Epithelial cell of proximal tubule (primary cell): ENCODE measurements around the gene HNRNPM. TPM values are rescaled to one million over a fixed set of nuclear protein-coding genes. Genes with fewer than 3 reads are reported as not detected.

Experiments used
- DNase-seq: peaks from one replicate; pipeline ENCODE4 v3.0.0-alpha.2; 2011; ENCODE audit warnings: low read depth
- H3K4me3 ChIP-seq: 2 replicates; pipeline ENCODE4 v1.5.1; 2011; ENCODE audit warnings: low read depth, mild to moderate bottlenecking, low read length
- CTCF ChIP-seq: conservative IDR thresholded peaks from 2 replicates; pipeline ENCODE4 v1.5.1; 2012; ENCODE audit warnings: low read depth, mild to moderate bottlenecking, low read length
- total RNA-seq: library from RNA; depleted of rRNA; stranded (reverse); fragments of >200 nt; gene quantifications from 2 replicates; pipeline ENCODE4 v1.2.3, GENCODE V29; 2015

HNRNPM gene
- total RNA-seq, 1 donor from 2014 or later = 134 TPM

GRCh38 chr19:8466018-8466417 is 21.2 kb downstream of the HNRNPM start:
- no peak for TF ChIP-seq CTCF
- no peak for DNase-seq
- no peak overlapping the region for H3K4me3 ChIP-seq

- no peak for TF ChIP-seq CTCF
- no peak overlapping the region for H3K4me3 ChIP-seq
- no peak for DNase-seq
Observed at GRCh38 chr19:8468124-8468523, 23.3 kb downstream of the HNRNPM start.

GRCh38 chr19:8468761-8469373 is 24.1 kb downstream of the HNRNPM start:
- no peak for TF ChIP-seq CTCF
- DNase-seq = no peak
- no peak overlapping the region for H3K4me3 ChIP-seq

DNA sequence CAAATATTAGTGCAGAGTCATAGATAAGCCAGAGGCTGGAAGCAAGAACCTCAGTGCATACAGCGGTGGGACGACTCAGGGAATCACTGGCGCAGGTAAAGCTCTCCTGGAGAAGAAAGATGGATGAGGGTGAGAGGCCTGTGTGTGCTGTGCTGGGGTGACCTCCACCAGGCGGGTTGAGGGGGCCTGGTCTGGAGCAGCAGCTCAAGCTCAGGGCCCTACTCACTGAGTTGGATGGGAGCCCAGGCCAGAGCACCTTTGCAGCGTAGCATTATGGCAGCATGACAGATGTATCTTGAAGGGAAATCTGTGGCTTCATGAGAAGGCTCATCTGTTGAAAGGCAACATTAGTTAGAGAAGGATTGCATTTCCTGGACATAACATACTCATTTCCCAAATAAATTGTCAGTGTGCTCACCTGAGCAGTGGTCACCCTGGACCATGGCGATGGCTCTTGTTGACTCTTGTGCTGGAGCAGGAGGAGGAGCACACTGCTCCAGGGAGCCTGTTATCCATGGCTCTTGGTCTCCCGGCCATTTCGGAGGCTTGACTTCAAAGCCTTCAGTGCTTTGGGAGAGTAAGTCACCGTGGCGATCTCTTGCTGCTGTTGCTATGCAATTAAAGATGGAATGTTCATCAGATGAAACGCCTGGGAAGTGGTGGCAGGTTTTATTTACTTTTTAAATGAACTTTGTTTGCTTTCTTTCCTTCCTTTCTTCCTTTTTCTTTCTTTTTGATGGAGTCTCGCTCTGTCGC is 25.0 kb downstream of the HNRNPM start:
- H3K4me3 ChIP-seq = no peak overlapping the region
- no peak for DNase-seq
- no peak for TF ChIP-seq CTCF

DNA sequence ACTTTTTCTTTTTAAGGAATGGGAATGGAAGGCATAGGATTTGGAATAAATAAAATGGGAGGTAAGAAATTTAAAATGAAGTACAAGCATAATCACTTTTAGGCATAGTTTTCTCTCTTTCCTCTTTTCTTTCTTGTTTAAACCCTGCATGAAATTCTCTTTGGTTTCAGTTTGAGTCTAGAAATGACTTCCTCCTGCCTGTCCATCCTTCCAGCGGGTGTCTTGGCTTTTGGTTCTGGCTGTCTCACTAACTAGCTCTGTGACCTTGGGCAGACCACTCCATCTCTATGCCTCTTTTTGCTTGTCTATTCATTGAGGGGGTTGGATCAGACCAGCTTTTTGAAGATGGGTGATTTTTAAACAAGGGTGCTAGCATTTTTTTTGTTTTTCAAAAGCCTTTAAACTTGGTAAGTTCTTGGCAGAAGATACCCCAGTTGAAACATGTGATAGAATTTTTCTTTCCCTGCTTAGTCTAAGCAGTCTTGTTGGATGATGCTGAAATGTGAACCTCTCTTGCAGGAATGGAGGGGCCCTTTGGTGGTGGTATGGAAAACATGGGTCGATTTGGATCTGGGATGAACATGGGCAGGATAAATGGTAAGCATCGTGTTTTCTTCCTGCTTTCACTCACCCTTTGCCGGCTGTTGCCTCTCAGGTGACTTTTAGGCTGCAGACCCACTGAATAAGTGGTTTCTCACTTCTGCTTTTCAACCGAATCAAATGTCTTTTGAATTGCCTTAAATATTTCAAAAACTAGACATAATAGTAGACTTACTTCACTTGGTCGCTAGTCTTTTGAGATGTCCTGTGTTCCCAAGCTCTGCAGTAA is 29.1 kb downstream of the HNRNPM start:
- DNase-seq = no peak
- H3K4me3 ChIP-seq = no peak overlapping the region
- TF ChIP-seq CTCF = no peak

- no peak for TF ChIP-seq CTCF
- DNase-seq = no peak
- H3K4me3 ChIP-seq = no peak overlapping the region
Observed at GRCh38 chr19:8475005-8475404, 30.2 kb downstream of the HNRNPM start.
